Uterus (tissue), 2 donors: ENCODE results near the gene RIBC2.

Experiments
- POLR2A ChIP-seq, 2 donors: fragments of 450-650 bp; IDR thresholded peaks; one replicate each; pipeline ENCODE4 v1.6.1; 2016; ENCODE audit warnings: antibody characterized with exemption in 2 of 2, mild to moderate bottlenecking in 1 of 2, moderate library complexity in 1 of 2
- TF ChIP-seq, protein P1 (sequence below), 4 experiments: fragments of 200-600 bp in 2 of 4; fragments of 450-650 bp in 2 of 4; sonication (generic) in 2 of 4; IDR thresholded peaks; one replicate each; pipeline ENCODE4 v1.5.1; 2016 to 2019; ENCODE audit warnings: antibody characterized with exemption in 4 of 4, mild to moderate bottlenecking in 2 of 4, moderate library complexity in 1 of 4

- TF ChIP-seq, protein P1, sequence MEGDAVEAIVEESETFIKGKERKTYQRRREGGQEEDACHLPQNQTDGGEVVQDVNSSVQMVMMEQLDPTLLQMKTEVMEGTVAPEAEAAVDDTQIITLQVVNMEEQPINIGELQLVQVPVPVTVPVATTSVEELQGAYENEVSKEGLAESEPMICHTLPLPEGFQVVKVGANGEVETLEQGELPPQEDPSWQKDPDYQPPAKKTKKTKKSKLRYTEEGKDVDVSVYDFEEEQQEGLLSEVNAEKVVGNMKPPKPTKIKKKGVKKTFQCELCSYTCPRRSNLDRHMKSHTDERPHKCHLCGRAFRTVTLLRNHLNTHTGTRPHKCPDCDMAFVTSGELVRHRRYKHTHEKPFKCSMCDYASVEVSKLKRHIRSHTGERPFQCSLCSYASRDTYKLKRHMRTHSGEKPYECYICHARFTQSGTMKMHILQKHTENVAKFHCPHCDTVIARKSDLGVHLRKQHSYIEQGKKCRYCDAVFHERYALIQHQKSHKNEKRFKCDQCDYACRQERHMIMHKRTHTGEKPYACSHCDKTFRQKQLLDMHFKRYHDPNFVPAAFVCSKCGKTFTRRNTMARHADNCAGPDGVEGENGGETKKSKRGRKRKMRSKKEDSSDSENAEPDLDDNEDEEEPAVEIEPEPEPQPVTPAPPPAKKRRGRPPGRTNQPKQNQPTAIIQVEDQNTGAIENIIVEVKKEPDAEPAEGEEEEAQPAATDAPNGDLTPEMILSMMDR (IDR thresholded peaks at IDR 0.05), result no peak
- no peak for TF ChIP-seq POLR2A (IDR thresholded peaks at IDR 0.05)
These were observed 6.5 kb downstream of the RIBC2 start for GRCh38 chr22:45420011-45420410.
